Ishikawa (cell line): ENCODE data around the gene NDUFAF5.

ENCODE experiments used
- CEBPB ChIP-seq: IDR thresholded peaks from 2 replicates; pipeline ENCODE4 v1.6.1; 2012
- CREB1 ChIP-seq: IDR thresholded peaks from 2 replicates; pipeline ENCODE4 v1.6.1; 2012; ENCODE audit warnings: low read depth
- EGR1 ChIP-seq: IDR thresholded peaks from 2 replicates; pipeline ENCODE4 v1.6.1; 2012
- EP300 ChIP-seq: IDR thresholded peaks from 2 replicates; pipeline ENCODE4 v1.6.1; 2012; ENCODE audit warnings: borderline replicate concordance
- FOXM1 ChIP-seq: IDR thresholded peaks from 2 replicates; pipeline ENCODE4 v1.6.1; 2012; ENCODE audit warnings: low read depth, borderline replicate concordance
- NFIC ChIP-seq: IDR thresholded peaks from 2 replicates; pipeline ENCODE4 v1.6.1; 2012
- RAD21 ChIP-seq: IDR thresholded peaks from 2 replicates; pipeline ENCODE4 v1.6.1; 2012; ENCODE audit warnings: low read depth
- TAF1 ChIP-seq: IDR thresholded peaks from 2 replicates; pipeline ENCODE4 v1.6.1; 2012; ENCODE audit warnings: low read depth, mild to moderate bottlenecking
- TCF12 ChIP-seq: IDR thresholded peaks from 2 replicates; pipeline ENCODE4 v1.6.1; 2012; ENCODE audit warnings: low read depth
- TEAD4 ChIP-seq: IDR thresholded peaks from 2 replicates; pipeline ENCODE4 v1.6.1; 2012
- YY1 ChIP-seq: IDR thresholded peaks from 2 replicates; pipeline ENCODE4 v1.6.1; 2012; ENCODE audit warnings: low read depth
- ZBTB7A ChIP-seq: IDR thresholded peaks from 2 replicates; pipeline ENCODE4 v1.6.1; 2012; ENCODE audit warnings: low read depth
- TF ChIP-seq, protein P1 (sequence below): IDR thresholded peaks from 2 replicates; pipeline ENCODE4 v1.6.1; 2012
- TF ChIP-seq, protein P2 (sequence below): IDR thresholded peaks from 2 replicates; pipeline ENCODE4 v1.6.1; 2012; ENCODE audit warnings: low read depth, mild to moderate bottlenecking
- TF ChIP-seq, protein P3 (sequence below): IDR thresholded peaks from 2 replicates; pipeline ENCODE4 v1.6.1; 2012

The NDUFAF5 gene

DNA sequence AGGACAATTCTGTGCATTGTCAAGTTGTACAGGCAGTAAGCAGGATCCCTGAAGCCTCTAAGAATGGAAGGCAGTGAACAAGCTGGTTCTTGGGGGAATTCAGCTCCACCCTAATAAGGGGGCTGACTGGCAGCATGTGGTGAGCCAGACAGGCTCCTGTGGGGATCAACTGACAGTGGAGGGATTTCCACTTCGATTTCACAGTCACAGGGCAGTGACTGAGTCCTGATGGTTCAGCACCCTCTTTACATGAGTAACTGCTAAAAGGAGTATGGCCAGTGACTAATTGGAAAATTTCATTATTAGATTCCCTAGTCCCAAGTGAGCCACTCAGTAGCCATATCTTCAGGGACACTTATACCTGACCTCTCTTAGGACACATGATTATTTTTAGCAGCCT lies 78.4 kb downstream of the NDUFAF5 start:
- no peak for TF ChIP-seq NFIC
- no peak for TF ChIP-seq YY1
- no peak for TF ChIP-seq TCF12
- TF ChIP-seq, protein P1, sequence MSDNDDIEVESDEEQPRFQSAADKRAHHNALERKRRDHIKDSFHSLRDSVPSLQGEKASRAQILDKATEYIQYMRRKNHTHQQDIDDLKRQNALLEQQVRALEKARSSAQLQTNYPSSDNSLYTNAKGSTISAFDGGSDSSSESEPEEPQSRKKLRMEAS, result no peak

DNA sequence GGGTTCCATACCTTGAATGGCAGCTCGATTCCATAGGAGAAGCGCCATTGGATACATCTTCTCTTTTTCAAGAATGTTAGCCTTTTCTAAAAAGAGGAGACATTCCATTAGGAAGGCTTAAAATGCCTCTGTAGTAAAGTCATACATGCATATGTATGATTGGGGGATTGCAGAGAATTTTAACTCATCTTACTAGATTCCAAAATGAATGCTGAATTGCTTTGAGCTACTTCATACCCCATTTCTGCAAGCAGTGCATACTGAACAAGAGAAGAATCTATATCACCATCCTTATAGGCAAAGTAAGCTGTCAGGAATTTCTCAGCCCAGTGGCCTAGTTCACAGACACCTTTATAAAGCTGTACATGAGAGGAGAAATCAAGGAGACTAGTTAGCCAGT lies 80.3 kb downstream of the NDUFAF5 start:
- TF ChIP-seq NFIC, result no peak
- no peak for TF ChIP-seq ZBTB7A
- no peak for TF ChIP-seq TEAD4
- TF ChIP-seq, protein P1, result no peak
- TF ChIP-seq, protein P2, sequence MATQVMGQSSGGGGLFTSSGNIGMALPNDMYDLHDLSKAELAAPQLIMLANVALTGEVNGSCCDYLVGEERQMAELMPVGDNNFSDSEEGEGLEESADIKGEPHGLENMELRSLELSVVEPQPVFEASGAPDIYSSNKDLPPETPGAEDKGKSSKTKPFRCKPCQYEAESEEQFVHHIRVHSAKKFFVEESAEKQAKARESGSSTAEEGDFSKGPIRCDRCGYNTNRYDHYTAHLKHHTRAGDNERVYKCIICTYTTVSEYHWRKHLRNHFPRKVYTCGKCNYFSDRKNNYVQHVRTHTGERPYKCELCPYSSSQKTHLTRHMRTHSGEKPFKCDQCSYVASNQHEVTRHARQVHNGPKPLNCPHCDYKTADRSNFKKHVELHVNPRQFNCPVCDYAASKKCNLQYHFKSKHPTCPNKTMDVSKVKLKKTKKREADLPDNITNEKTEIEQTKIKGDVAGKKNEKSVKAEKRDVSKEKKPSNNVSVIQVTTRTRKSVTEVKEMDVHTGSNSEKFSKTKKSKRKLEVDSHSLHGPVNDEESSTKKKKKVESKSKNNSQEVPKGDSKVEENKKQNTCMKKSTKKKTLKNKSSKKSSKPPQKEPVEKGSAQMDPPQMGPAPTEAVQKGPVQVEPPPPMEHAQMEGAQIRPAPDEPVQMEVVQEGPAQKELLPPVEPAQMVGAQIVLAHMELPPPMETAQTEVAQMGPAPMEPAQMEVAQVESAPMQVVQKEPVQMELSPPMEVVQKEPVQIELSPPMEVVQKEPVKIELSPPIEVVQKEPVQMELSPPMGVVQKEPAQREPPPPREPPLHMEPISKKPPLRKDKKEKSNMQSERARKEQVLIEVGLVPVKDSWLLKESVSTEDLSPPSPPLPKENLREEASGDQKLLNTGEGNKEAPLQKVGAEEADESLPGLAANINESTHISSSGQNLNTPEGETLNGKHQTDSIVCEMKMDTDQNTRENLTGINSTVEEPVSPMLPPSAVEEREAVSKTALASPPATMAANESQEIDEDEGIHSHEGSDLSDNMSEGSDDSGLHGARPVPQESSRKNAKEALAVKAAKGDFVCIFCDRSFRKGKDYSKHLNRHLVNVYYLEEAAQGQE, result no peak
- TF ChIP-seq, protein P3, sequence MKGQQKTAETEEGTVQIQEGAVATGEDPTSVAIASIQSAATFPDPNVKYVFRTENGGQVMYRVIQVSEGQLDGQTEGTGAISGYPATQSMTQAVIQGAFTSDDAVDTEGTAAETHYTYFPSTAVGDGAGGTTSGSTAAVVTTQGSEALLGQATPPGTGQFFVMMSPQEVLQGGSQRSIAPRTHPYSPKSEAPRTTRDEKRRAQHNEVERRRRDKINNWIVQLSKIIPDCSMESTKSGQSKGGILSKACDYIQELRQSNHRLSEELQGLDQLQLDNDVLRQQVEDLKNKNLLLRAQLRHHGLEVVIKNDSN, result no peak
- no peak for TF ChIP-seq FOXM1
- TF ChIP-seq CREB1, result no peak
- TF ChIP-seq TCF12, result no peak
- TF ChIP-seq RAD21, result no peak
- TF ChIP-seq CEBPB, result no peak
- no peak for TF ChIP-seq TAF1
- no peak for TF ChIP-seq YY1
- no peak for TF ChIP-seq EP300
- TF ChIP-seq EGR1, result no peak

DNA sequence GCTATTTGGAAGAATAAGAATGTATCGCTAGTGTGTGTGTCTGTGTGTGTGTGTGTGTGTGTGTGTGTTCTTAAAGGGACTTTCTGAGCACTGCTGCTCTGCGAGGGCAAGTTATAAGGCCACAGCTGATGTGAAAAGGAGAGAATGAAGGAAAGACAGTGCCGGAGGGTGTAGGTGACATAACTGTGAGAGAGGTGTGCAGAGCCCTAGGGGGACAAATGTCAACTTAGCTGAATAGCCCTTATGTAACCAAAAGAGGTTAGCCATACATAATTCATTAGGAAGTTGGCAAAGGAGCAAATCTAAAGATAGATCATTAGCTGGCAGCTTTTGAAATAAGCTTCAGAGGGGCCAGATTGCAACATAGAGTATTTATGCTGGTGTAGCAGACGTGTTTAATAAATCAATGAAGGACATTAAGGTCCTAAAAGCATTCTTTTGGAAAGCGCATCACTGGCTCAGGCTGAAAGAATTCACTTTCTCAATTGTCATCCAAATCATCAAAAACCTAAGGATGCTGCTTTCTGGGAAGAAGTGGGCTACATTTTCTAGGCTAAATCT lies 81.0 kb downstream of the NDUFAF5 start:
- TF ChIP-seq ZBTB7A (no peak), YY1 (no peak), FOXM1 (no peak), EP300 (no peak), CEBPB (no peak), CREB1 (no peak), TCF12 (no peak), NFIC (no peak)
- TF ChIP-seq, protein P1, result no peak

DNA sequence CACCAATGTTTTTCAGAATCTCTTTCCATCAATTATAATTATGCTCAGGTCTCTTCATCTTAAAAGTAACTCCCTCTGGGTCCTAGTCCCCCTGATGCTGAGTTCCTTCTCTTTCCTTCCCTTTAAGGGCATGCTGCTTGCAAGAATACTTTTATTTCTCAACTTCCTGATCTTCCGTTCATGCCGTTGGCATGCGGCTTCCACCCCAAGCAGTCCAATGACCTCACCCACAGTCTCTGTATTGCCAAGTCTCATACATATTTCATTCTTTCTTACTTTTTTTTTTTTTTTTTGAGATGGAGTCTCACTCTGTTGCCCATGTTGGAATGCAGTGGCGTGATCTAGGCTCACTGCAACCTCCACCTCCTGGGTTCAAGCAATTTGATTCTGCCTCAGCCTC lies 83.5 kb downstream of the NDUFAF5 start:
- TF ChIP-seq, protein P2, result no peak
- TF ChIP-seq TCF12 (no peak), TAF1 (no peak), ZBTB7A (no peak), EGR1 (no peak), TEAD4 (no peak), CEBPB (no peak), YY1 (no peak), NFIC (no peak), RAD21 (no peak), EP300 (no peak), FOXM1 (no peak), CREB1 (no peak)
- TF ChIP-seq, protein P1, result no peak
- TF ChIP-seq, protein P3, result no peak

DNA sequence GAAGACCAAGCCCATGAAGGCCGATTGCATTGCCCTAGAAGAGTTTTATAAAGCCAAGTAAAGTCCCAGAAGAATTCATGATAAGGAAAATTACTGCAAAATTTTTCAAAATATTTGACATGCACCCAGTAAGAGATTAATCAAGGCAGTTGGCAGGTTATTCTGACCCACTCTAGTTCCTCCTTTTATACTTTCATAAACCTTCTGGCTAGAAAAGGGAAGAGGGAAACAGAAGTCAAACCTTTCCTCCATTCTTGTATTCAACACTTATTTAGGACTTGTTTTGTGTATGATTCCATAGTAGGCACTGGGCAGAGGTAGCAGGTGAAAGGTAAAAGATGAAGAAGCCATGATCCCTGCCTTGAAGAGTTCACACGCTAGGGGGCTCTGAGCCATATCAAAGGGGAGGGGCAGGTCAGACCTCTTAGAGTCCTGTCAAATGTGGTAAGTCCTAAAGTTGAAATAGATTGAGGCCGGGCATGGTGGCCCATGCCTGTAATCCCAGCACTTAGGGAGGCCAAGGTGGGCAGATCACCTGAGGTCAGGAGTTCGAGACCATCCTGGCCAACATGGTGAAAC lies 85.4 kb downstream of the NDUFAF5 start:
- TF ChIP-seq FOXM1, result no peak
